ENCODE measurements around the gene DHRSX. TPM values are rescaled to one million over a fixed set of nuclear protein-coding genes. Genes with fewer than 3 reads are reported as not detected.

DHRSX gene
- total and polyA plus RNA-seq, 7 experiments from 2014 or later: 15.0 to 26.2 (median 17.6) TPM

GRCh38 chrX:2226906-2227656 is 273.7 kb downstream of the DHRSX start:
- Mint-ChIP-seq H3K27ac (peak overlapping the region in 7 of 9 donors; percentile 10 to 89 (median 74)), H3K4me1 (peaks cover 0 to 12% (median 7%) of the 10 kb centered on the region in 7 donors), H3K36me3 (peaks cover 44 to 71% (median 58%) of the 10 kb centered on the region in 5 donors), H3K9me3 (peaks cover 18 to 72% (median 32%) of the 10 kb centered on the region in 11 donors), H3K27me3 (no peaks in the 10 kb centered on the region), H3K4me3 (no peak overlapping the region)
- ChIA-PET CTCF (no interaction called here), POLR2A (no interaction called here)
- intact Hi-C loops (cut with micrococcal nuclease): no loop called here
- peaks cover 0 to 3% (median 0%) of the 10 kb centered on the region in 3 experiments for H3K36me3 ChIP-seq (ENCODE audit: control insufficient read depth in 2 of 3, insufficient read depth in 3 of 3, low read length in 3 of 3)
- no peaks in the 10 kb centered on the region for H3K4me1 ChIP-seq (ENCODE audit: control insufficient read depth in 2 of 2, insufficient read depth in 2 of 2, low read length in 2 of 2)
- H3K27me3 ChIP-seq (ENCODE audit: control insufficient read depth in 2 of 2, insufficient read depth in 2 of 2, low read length in 2 of 2): no peaks in the 10 kb centered on the region
- no peak for DNase-seq
- H3K4me3 ChIP-seq (ENCODE audit: low read length): no peak overlapping the region
- no peak for ATAC-seq
- peaks cover 0 to 21% (median 10%) of the 10 kb centered on the region in 3 experiments for H3K9me3 ChIP-seq (ENCODE audit: control insufficient read depth in 2 of 3, low read length in 3 of 3)
- no peak overlapping the region for H3K27ac ChIP-seq (ENCODE audit: low read depth, low read length)

DNA sequence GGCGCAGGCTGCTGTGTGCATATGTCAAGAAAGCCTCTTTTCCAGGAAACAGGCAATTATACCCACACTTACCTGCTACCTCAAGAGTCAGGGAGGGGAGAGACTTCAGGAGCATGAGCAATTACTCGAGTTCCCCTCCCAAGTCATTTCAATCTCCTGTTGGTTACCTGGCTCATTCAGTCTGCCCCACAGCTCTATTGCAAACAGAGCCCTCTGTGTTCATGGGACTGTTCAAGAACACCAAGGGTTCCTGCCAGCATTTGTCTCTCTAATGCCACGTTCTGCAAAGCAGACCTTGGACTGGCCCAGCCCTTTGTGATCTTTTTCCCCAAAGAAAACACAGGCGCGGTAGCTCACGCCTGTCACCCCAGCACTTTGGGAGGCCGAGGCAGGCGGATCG is 274.6 kb downstream of the DHRSX start:
- no peak overlapping the region for H3K27ac ChIP-seq (ENCODE audit: low read depth, low read length)
- H3K36me3 Mint-ChIP-seq: peaks cover 41 to 71% (median 59%) of the 10 kb centered on the region in 5 donors
- DNase-seq: no peak

DNA sequence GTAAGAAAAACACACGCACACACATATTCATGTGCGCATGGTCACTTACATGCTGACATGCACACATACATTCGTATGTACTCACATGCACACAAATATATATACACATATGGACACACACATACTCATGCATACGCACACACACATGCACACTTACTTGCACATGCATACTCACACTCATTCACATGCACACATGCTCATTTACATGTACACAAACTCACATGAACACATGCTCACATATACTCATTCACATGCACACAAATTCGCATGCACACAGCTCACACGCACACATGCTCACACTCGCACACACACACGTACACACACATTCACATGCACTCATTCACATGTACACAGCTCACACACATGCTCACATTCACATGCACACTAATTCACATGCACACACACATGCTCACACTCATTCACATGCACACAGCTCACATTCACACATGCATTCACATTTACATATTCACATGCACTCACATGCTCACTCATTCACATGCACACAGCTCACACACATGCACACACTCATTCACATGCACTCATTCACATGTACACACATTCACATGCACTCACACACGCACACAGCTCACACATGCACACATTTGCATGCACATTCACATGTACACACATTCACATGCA is 276.1 kb downstream of the DHRSX start:
- H3K36me3 Mint-ChIP-seq: peaks cover 39 to 74% (median 63%) of the 10 kb centered on the region in 5 donors
- Histone ChIP-seq H3K27me3 (ENCODE audit: control insufficient read depth in 2 of 2, insufficient read depth in 2 of 2, low read length in 2 of 2) (no peaks in the 10 kb centered on the region), H3K4me3 (ENCODE audit: low read length) (no peak overlapping the region), H3K4me1 (ENCODE audit: control insufficient read depth in 2 of 2, insufficient read depth in 2 of 2, low read length in 2 of 2) (no peaks in the 10 kb centered on the region), H3K9me3 (ENCODE audit: control insufficient read depth in 2 of 3, low read length in 3 of 3) (peaks cover 3 to 35% (median 21%) of the 10 kb centered on the region in 3 experiments), H3K27ac (ENCODE audit: low read depth, low read length) (no peak overlapping the region), H3K36me3 (ENCODE audit: control insufficient read depth in 2 of 3, insufficient read depth in 3 of 3, low read length in 3 of 3) (peaks cover 0 to 18% (median 3%) of the 10 kb centered on the region in 3 experiments)
- peak overlapping the region in 1 of 9 donors; percentile 53 for H3K27ac Mint-ChIP-seq
- ATAC-seq: no peak
- H3K27me3 Mint-ChIP-seq: no peaks in the 10 kb centered on the region
- CTCF ChIA-PET: no interaction called here
- peaks cover 0 to 12% (median 0%) of the 10 kb centered on the region in 7 donors for H3K4me1 Mint-ChIP-seq
- H3K9me3 Mint-ChIP-seq: peaks cover 22 to 75% (median 40%) of the 10 kb centered on the region in 11 donors
- intact Hi-C loops (cut with micrococcal nuclease): no loop called here
- POLR2A ChIA-PET: no interaction called here
- no peak for DNase-seq
- no peak overlapping the region for H3K4me3 Mint-ChIP-seq

More for the DNA sequence above, 274.6 kb downstream of the DHRSX start:
- peaks cover 0 to 3% (median 3%) of the 10 kb centered on the region in 3 experiments for H3K36me3 ChIP-seq (ENCODE audit: control insufficient read depth in 2 of 3, insufficient read depth in 3 of 3, low read length in 3 of 3)
- H3K9me3 Mint-ChIP-seq: peaks cover 22 to 72% (median 35%) of the 10 kb centered on the region in 11 donors
- peaks cover 0 to 12% (median 3%) of the 10 kb centered on the region in 7 donors for H3K4me1 Mint-ChIP-seq
- no peak for ATAC-seq
- intact Hi-C loops (cut with micrococcal nuclease): no loop called here
- ChIA-PET CTCF (no interaction called here), POLR2A (no interaction called here)
- H3K4me3 Mint-ChIP-seq: no peak overlapping the region
- no peaks in the 10 kb centered on the region for H3K27me3 Mint-ChIP-seq
- no peak overlapping the region for H3K27ac Mint-ChIP-seq
- H3K9me3 ChIP-seq (ENCODE audit: control insufficient read depth in 2 of 3, low read length in 3 of 3): peaks cover 0 to 25% (median 13%) of the 10 kb centered on the region in 3 experiments
- H3K4me3 ChIP-seq (ENCODE audit: low read length): no peak overlapping the region
- H3K4me1 ChIP-seq (ENCODE audit: control insufficient read depth in 2 of 2, insufficient read depth in 2 of 2, low read length in 2 of 2): no peaks in the 10 kb centered on the region
- no peaks in the 10 kb centered on the region for H3K27me3 ChIP-seq (ENCODE audit: control insufficient read depth in 2 of 2, insufficient read depth in 2 of 2, low read length in 2 of 2)

GRCh38 chrX:2224161-2224560 is 276.6 kb downstream of the DHRSX start:
- ChIA-PET CTCF (no interaction called here), POLR2A (no interaction called here)
- Mint-ChIP-seq H3K4me1 (peaks cover 0 to 6% (median 0%) of the 10 kb centered on the region in 7 donors), H3K27me3 (no peaks in the 10 kb centered on the region), H3K36me3 (peaks cover 36 to 74% (median 65%) of the 10 kb centered on the region in 5 donors), H3K27ac (no peak overlapping the region), H3K9me3 (peaks cover 18 to 75% (median 44%) of the 10 kb centered on the region in 11 donors), H3K4me3 (no peak overlapping the region)
- Histone ChIP-seq H3K4me1 (ENCODE audit: control insufficient read depth in 2 of 2, insufficient read depth in 2 of 2, low read length in 2 of 2) (no peaks in the 10 kb centered on the region), H3K4me3 (ENCODE audit: low read length) (no peak overlapping the region), H3K27ac (ENCODE audit: low read depth, low read length) (no peak overlapping the region), H3K9me3 (ENCODE audit: control insufficient read depth in 2 of 3, low read length in 3 of 3) (peaks cover 7 to 41% (median 21%) of the 10 kb centered on the region in 3 experiments), H3K27me3 (ENCODE audit: control insufficient read depth in 2 of 2, insufficient read depth in 2 of 2, low read length in 2 of 2) (no peaks in the 10 kb centered on the region), H3K36me3 (ENCODE audit: control insufficient read depth in 2 of 3, insufficient read depth in 3 of 3, low read length in 3 of 3) (peaks cover 0 to 18% (median 3%) of the 10 kb centered on the region in 3 experiments)
- intact Hi-C loops (cut with micrococcal nuclease): no loop called here
- no peak for ATAC-seq
- no peak for DNase-seq

DNA sequence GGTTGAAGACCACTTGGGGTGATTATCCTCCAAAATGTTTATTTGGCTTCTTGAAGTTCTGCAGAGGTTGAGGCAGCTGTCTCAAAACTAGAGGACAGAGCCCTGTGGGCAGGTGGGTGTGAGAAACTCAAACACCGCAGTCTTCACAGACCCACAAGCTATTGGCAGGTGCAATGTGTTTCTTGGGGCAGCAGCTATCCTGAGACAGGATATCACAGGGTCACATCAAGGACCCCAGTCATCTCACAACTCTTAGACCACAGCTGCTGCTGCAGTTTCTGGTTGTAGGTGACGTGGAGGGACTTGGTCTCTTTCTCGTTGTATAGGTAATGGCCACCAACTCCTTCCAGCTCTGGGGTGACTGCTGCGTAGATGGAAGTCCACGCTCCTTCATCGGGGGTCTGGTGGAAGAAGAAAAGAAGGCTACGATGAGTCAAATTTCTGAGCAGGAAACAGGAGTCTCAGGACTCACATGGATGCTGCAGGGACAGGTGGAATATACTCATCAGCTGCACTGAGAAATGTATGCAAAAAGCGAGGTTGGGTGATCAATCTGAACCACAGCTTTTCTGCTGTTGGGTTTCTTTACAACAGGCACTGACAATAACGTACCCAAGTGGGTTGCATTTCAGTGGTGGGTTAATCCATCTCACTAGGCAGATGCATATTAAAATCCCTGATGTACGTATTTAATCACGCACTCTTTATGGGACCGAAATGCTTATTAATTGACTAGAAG is 279.8 kb downstream of the DHRSX start:
- Histone ChIP-seq H3K27me3 (ENCODE audit: control insufficient read depth in 2 of 2, insufficient read depth in 2 of 2, low read length in 2 of 2) (no peaks in the 10 kb centered on the region), H3K4me1 (ENCODE audit: control insufficient read depth in 2 of 2, insufficient read depth in 2 of 2, low read length in 2 of 2) (no peaks in the 10 kb centered on the region), H3K9me3 (ENCODE audit: control insufficient read depth in 2 of 3, low read length in 3 of 3) (peaks cover 7 to 59% (median 21%) of the 10 kb centered on the region in 3 experiments), H3K27ac (ENCODE audit: low read depth, low read length) (no peak overlapping the region), H3K36me3 (ENCODE audit: control insufficient read depth in 2 of 3, insufficient read depth in 3 of 3, low read length in 3 of 3) (peaks cover 0 to 18% (median 3%) of the 10 kb centered on the region in 3 experiments), H3K4me3 (ENCODE audit: low read length) (no peak overlapping the region)
- ATAC-seq (no peak), DNase-seq (no peak)
- Mint-ChIP-seq H3K27ac (no peak overlapping the region), H3K4me1 (no peaks in the 10 kb centered on the region), H3K36me3 (peaks cover 36 to 77% (median 70%) of the 10 kb centered on the region in 5 donors), H3K4me3 (no peak overlapping the region), H3K27me3 (no peaks in the 10 kb centered on the region), H3K9me3 (peaks cover 22 to 92% (median 57%) of the 10 kb centered on the region in 11 donors)
- ChIA-PET CTCF (no interaction called here), POLR2A (no interaction called here)
- intact Hi-C loops (cut with micrococcal nuclease): no loop called here

DNA sequence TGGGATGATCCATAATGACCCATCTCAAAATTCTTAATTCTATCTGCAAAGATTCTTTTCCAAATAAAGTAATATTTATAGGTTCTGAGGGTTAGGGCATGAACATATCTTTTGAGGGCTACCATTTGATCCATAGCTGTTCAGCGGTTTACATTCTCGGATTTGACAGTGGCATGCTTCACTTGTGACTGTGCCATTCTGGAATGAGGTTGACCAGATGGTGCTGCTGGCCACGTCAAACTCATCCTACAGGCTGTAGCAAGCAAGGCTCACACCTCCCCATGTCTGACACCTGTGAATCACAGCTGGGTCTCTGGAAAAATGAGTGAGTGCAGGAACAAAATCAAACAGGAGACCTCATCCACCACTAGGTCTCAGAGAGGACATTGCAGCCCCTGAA is 280.5 kb downstream of the DHRSX start:
- Mint-ChIP-seq H3K27me3 (no peaks in the 10 kb centered on the region), H3K4me1 (no peaks in the 10 kb centered on the region), H3K36me3 (peaks cover 31 to 70% (median 65%) of the 10 kb centered on the region in 5 donors), H3K9me3 (peaks cover 18 to 91% (median 57%) of the 10 kb centered on the region in 11 donors), H3K27ac (no peak overlapping the region), H3K4me3 (no peak overlapping the region)
- intact Hi-C loops (cut with micrococcal nuclease): no loop called here
- Histone ChIP-seq H3K27me3 (ENCODE audit: control insufficient read depth in 2 of 2, insufficient read depth in 2 of 2, low read length in 2 of 2) (no peaks in the 10 kb centered on the region), H3K36me3 (ENCODE audit: control insufficient read depth in 2 of 3, insufficient read depth in 3 of 3, low read length in 3 of 3) (peaks cover 0 to 18% (median 3%) of the 10 kb centered on the region in 3 experiments), H3K9me3 (ENCODE audit: control insufficient read depth in 2 of 3, low read length in 3 of 3) (peaks cover 7 to 59% (median 21%) of the 10 kb centered on the region in 3 experiments), H3K4me1 (ENCODE audit: control insufficient read depth in 2 of 2, insufficient read depth in 2 of 2, low read length in 2 of 2) (no peaks in the 10 kb centered on the region), H3K27ac (ENCODE audit: low read depth, low read length) (no peak overlapping the region), H3K4me3 (ENCODE audit: low read length) (no peak overlapping the region)
- POLR2A ChIA-PET: no interaction called here
- DNase-seq (no peak), ATAC-seq (no peak)
- CTCF ChIA-PET: no interaction called here

Data from naive thymus-derived CD4-positive, alpha-beta T cell (primary cell).